GM23338 (cell line): ENCODE results near the gene CASP3. TPM values are rescaled to one million over a fixed set of nuclear protein-coding genes. Genes with fewer than 3 reads are reported as not detected.

Source experiments
- ATAC-seq: fragments of 200-7000 bp; cut with Tn5 transposase; 3 replicates; pipeline ENCODE4 v1.9.1; 2020
- DNase-seq: peaks from one replicate; pipeline ENCODE4 v3.0.0-alpha.2; 2015; ENCODE audit warnings: low spot score
- H2AFZ ChIP-seq: fragments of 200-600 bp; sonication (generic); 2 replicates; pipeline ENCODE4 v1.8.0; 2016; ENCODE audit warnings: antibody characterized with exemption, mild to moderate bottlenecking, moderate library complexity
- H3F3A ChIP-seq: fragments of 200-600 bp; sonication (generic); replicated peaks from 2 replicates; pipeline ENCODE4 v1.8.0; 2017; ENCODE audit warnings: antibody characterized with exemption, mixed run types, low read depth
- H3K27ac ChIP-seq: fragments of 200-600 bp; sonication (generic); 2 replicates; pipeline ENCODE4 v1.6.1; 2016; ENCODE audit warnings: low read depth
- H3K27me3 ChIP-seq: fragments of 200-600 bp; sonication (generic); 2 replicates; pipeline ENCODE4 v1.8.0; 2016; ENCODE audit warnings: mild to moderate bottlenecking, mixed run types, moderate library complexity; ENCODE audit not compliant: insufficient read depth
- H3K36me3 ChIP-seq: fragments of 200-600 bp; sonication (generic); 2 replicates; pipeline ENCODE4 v1.8.0; 2016; ENCODE audit warnings: mild to moderate bottlenecking; ENCODE audit not compliant: insufficient read depth
- H3K4me1 ChIP-seq: fragments of 200-600 bp; sonication (generic); 2 replicates; pipeline ENCODE4 v1.8.0; 2016; ENCODE audit warnings: mild to moderate bottlenecking, moderate library complexity; ENCODE audit not compliant: insufficient read depth
- H3K4me2 ChIP-seq: fragments of 200-600 bp; sonication (generic); 2 replicates; pipeline ENCODE4 v1.7.1; 2017; ENCODE audit warnings: mixed run types
- H3K4me3 ChIP-seq: fragments of 200-600 bp; sonication (generic); 2 replicates; pipeline ENCODE4 v1.6.1; 2016; ENCODE audit warnings: mixed run types
- H3K79me2 ChIP-seq: fragments of 200-600 bp; sonication (generic); replicated peaks from 2 replicates; pipeline ENCODE4 v1.8.0; 2017; ENCODE audit warnings: mild to moderate bottlenecking; ENCODE audit not compliant: insufficient read depth
- H3K9me2 ChIP-seq: fragments of 200-600 bp; sonication (generic); 2 replicates; pipeline ENCODE4 v1.8.0; 2017; ENCODE audit not compliant: insufficient read depth
- H4K20me1 ChIP-seq: fragments of 200-600 bp; sonication (generic); replicated peaks from 2 replicates; pipeline ENCODE4 v1.8.0; 2017; ENCODE audit warnings: mild to moderate bottlenecking; ENCODE audit not compliant: insufficient read depth
- H3K27ac Mint-ChIP-seq: 2 replicates; pipeline ENCODE4 v1.8.0; 2020; ENCODE audit warnings: inconsistent platforms, mild to moderate bottlenecking, moderate library complexity, mixed read lengths
- H3K27me3 Mint-ChIP-seq: 3 replicates; pipeline ENCODE4 v1.8.0; 2022; ENCODE audit warnings: low read depth, mild to moderate bottlenecking, moderate library complexity, mixed read lengths, inconsistent platforms; ENCODE audit not compliant: insufficient read depth, poor library complexity
- H3K36me3 Mint-ChIP-seq: 3 replicates; pipeline ENCODE4 v1.8.0; 2021; ENCODE audit warnings: low read depth, mild to moderate bottlenecking, inconsistent platforms, moderate library complexity, mixed read lengths
- H3K4me1 Mint-ChIP-seq: 3 replicates; pipeline ENCODE4 v1.8.0; 2020; ENCODE audit warnings: mild to moderate bottlenecking, inconsistent platforms, mixed read lengths
- H3K4me3 Mint-ChIP-seq: 3 replicates; pipeline ENCODE4 v1.8.0; 2021; ENCODE audit warnings: moderate library complexity, mild to moderate bottlenecking, inconsistent platforms, mixed read lengths
- H3K9me3 Mint-ChIP-seq: 3 replicates; pipeline ENCODE4 v1.8.0; 2020; ENCODE audit warnings: moderate library complexity, mild to moderate bottlenecking, inconsistent platforms, mixed read lengths
- CREB1 ChIP-seq: fragments of 250-450 bp; sonication (Bioruptor Pico); IDR thresholded peaks from 2 replicates; pipeline ENCODE4 v1.5.0; 2020; ENCODE audit warnings: low read depth, mild to moderate bottlenecking, moderate library complexity
- CTCF ChIP-seq, 2 experiments: fragments of 200-600 bp in 1 of 2; sonication (generic) in 1 of 2; conservative IDR thresholded peaks; 2 replicates each; pipeline versions ENCODE4 v1.5.1 to v1.6.1; 2016 to 2017; ENCODE audit warnings: antibody characterized with exemption in 2 of 2, low read depth in 2 of 2, mild to moderate bottlenecking in 2 of 2, moderate library complexity in 1 of 2
- ETS1 ChIP-seq: IDR thresholded peaks from 2 replicates; pipeline ENCODE4 v1.6.1; 2016; ENCODE audit warnings: antibody characterized with exemption
- EZH2 ChIP-seq: fragments of 200-600 bp; sonication (generic); IDR thresholded peaks from one replicate; pipeline ENCODE4 v1.8.0; 2017; ENCODE audit warnings: antibody characterized with exemption, mild to moderate bottlenecking, low read depth; ENCODE audit not compliant: unreplicated experiment
- EZH2phosphoT487 ChIP-seq: fragments of 200-600 bp; sonication (generic); IDR thresholded peaks from one replicate; pipeline ENCODE4 v1.8.1; 2018; ENCODE audit warnings: antibody characterized with exemption; ENCODE audit not compliant: unreplicated experiment
- JUNB ChIP-seq: IDR thresholded peaks from one replicate; pipeline ENCODE4 v1.6.1; 2016; ENCODE audit warnings: antibody characterized with exemption; ENCODE audit not compliant: unreplicated experiment
- NANOG ChIP-seq: IDR thresholded peaks from 2 replicates; pipeline ENCODE4 v1.6.1; 2016; ENCODE audit warnings: antibody characterized with exemption, borderline replicate concordance
- POLR2AphosphoS5 ChIP-seq: IDR thresholded peaks from 2 replicates; pipeline ENCODE4 v1.6.1; 2016; ENCODE audit warnings: antibody characterized with exemption, low read depth
- REST ChIP-seq: IDR thresholded peaks from one replicate; pipeline ENCODE4 v1.6.1; 2018; ENCODE audit warnings: antibody characterized with exemption; ENCODE audit not compliant: unreplicated experiment
- STAT1 ChIP-seq: IDR thresholded peaks from one replicate; pipeline ENCODE4 v1.6.1; 2016; ENCODE audit warnings: antibody characterized with exemption; ENCODE audit not compliant: unreplicated experiment
- ZNF114 ChIP-seq: fragments of 250-450 bp; sonication (Bioruptor Pico); IDR thresholded peaks from 2 replicates; pipeline ENCODE4 v1.5.0; 2020; ENCODE audit warnings: mild to moderate bottlenecking, moderate library complexity
- ZNF331 ChIP-seq: fragments of 250-450 bp; sonication (Bioruptor Pico); IDR thresholded peaks from 2 replicates; pipeline ENCODE4 v1.5.0; 2020; ENCODE audit warnings: low read depth, mild to moderate bottlenecking, moderate library complexity
- ZNF462 ChIP-seq: fragments of 250-450 bp; sonication (Bioruptor Pico); IDR thresholded peaks from 2 replicates; pipeline ENCODE4 v1.5.0; 2020; ENCODE audit warnings: mild to moderate bottlenecking, moderate library complexity
- polyA plus RNA-seq: library from polyadenylated mRNA; unstranded; fragments of >200 nt; fragmentation: Nextera tagmentation; extraction: Ambion mirVana; gene quantifications from 2 replicates; pipeline ENCODE4 v1.2.1, GENCODE V29; 2016
- total RNA-seq: library from RNA; depleted of rRNA; stranded (reverse); fragments of >200 nt; shearing (Covaris generic); gene quantifications from 2 replicates; pipeline ENCODE4 v1.2.3, GENCODE V29; 2014

CASP3 gene
- total and polyA plus RNA-seq, 2 experiments from 2014 or later, result 50.5 to 84.4 TPM

GRCh38 chr4:184669251-184669650, 20.0 kb upstream of the CASP3 start:
- H3K36me3 ChIP-seq, result no peaks in the 10 kb centered on the region
- no peak overlapping the region for H3K27ac ChIP-seq
- H3K79me2 ChIP-seq, result no peaks in the 10 kb centered on the region
- ATAC-seq (no peak), DNase-seq (no peak)
- H3K4me3 ChIP-seq, result no peak overlapping the region
- no peaks in the 10 kb centered on the region for H3K4me1 ChIP-seq
- H3K4me1 Mint-ChIP-seq, result peaks cover 2% of the 10 kb centered on the region
- H2AFZ ChIP-seq, result no peak overlapping the region
- peaks cover 30% of the 10 kb centered on the region; the same call in 2 of the 3 replicates for H3K36me3 Mint-ChIP-seq
- H3K4me2 ChIP-seq, result no peak overlapping the region
- no peak overlapping the region for H3K27ac Mint-ChIP-seq
- no peaks in the 10 kb centered on the region for H3F3A ChIP-seq
- TF ChIP-seq REST, result no peak
- TF ChIP-seq CTCF (conservative IDR thresholded peaks at IDR 0.05; ENCODE audit: low read depth in 2 of 2), result no peak
- TF ChIP-seq ETS1, result no peak
- TF ChIP-seq EZH2phosphoT487, result no peak
- no peak for TF ChIP-seq ZNF462 (CRISPR knock-in tag)
- no peak for TF ChIP-seq ZNF114
- no peak for TF ChIP-seq NANOG
- no peak for TF ChIP-seq STAT1
- TF ChIP-seq EZH2, result no peak
- no peak for TF ChIP-seq ZNF331 (CRISPR knock-in tag)
- no peak for TF ChIP-seq POLR2AphosphoS5
- TF ChIP-seq CREB1 (CRISPR knock-in tag), result no peak
- TF ChIP-seq JUNB, result no peak
- H3K9me2 ChIP-seq, result no peaks in the 10 kb centered on the region
- peaks cover 2% of the 10 kb centered on the region for H3K27me3 Mint-ChIP-seq
- no peak overlapping the region for H3K4me3 Mint-ChIP-seq
- no peaks in the 10 kb centered on the region for H3K27me3 ChIP-seq
- H4K20me1 ChIP-seq, result no peaks in the 10 kb centered on the region
- no peaks in the 10 kb centered on the region for H3K9me3 Mint-ChIP-seq
